NCI-H2029 (cell line): ENCODE results near the gene TTC27.
"Not testable (repeated sequence)": the region's sequence is repeated elsewhere in the genome, so short reads cannot be mapped to it uniquely, and the experiment has no call there.

Source experiments
- DNase-seq: peaks from one replicate; lab custom pipeline; 2025; lab: John Stamatoyannopoulos, UW

Gene TTC27

DNA sequence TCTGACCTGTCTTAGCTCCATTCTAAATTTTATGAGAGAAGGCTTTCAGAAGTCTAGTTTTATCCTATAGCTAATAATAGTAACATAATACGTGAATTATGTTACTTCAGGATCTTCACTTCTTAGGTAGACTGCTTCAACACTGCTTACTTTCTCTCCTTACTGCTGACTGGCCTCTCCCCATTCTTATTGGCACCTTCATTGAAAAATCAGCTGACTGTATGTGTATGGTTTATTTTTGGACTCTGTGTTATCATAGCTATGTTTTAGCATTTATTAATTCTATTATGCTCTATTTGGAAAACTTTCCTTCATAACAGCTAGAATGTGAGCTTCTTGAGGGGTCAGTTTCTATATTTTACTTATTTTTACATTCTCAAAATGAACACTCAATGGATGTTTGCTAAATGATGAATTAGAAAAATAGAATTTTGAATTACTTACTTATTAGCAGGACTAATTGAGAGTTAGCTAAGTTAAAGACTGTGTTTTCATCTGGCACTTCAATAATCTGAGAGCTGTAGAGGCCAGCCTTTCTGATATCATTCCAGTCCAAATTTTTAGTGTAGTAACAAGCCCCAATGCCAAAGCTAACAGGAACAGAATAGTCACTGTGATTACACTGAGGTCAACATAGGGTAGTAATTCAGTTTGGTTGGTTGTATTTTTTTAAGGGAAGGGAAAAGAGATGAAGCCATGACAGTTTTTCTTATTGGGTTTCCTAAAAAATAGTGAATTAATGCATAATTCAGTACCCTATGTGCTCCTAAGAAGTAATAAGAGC is 92.3 kb downstream of the TTC27 start:
- no peak for DNase-seq

DNA sequence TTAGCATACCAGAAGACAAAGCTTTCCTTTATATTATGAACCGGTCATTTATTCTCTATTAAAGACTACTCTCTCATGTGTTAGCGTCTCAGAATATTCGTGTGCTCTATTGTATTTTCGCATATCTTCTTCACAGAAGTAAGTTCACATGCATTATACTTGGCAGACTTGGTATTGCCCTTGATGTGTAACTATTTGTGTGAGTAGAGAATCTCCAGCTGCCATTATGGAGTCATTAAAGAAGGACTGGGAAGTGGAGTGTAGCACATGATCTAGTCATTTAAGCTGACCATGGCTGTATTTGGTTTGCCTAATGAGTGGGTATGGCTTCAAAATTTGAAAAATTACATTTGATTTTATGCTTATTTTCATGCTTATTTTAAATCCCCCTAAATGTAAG is 92.9 kb downstream of the TTC27 start:
- no peak for DNase-seq

DNA sequence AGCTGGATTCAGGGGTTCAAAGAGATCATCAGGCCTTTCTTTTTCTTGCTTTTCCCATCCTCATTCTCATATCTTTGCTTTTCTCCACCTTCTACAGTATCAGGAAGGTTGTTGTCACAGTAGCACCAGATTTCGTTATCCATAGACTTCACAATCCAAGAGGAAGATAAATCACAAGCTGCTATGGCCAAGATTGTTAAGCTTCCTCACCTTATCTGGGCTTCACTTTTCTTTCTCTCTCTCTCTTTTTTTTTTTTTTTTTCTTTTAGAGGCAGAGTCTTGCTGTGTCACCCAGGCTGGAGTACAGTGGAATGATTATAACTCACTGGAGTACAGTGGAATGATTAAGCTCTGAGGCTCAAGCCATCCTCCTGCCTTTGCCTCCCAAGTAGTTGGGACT is 93.5 kb downstream of the TTC27 start:
- no peak for DNase-seq

DNA sequence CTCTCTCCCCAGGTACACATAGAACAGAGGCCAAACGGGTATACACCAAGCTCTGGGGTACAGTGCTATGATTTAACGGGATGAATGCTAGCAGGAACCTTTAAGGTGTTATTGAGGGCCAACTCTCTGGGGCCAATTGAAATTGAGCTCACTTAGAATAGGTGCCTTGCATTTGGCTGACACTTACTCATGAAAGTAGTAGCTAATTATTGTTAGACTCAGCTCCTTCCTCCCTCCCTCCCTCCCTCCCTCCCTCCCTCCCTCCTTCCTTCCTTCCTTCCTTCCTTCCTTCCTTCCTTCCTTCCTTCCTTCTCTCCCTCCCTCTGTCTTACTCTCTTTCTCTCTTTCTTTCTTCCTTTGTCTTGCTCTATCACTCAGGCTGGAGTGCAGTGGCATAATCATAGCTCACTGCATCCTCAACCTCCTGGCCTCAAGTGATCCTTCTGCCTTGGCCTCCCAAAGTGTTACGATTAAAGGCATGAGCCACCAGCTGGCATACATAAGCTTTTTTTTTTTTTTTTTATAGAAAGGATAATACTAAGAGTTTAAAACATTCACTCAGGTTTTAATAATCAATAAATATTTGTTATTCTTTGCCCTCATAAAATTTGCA is 95.7 kb downstream of the TTC27 start:
- DNase-seq, result no peak

DNA sequence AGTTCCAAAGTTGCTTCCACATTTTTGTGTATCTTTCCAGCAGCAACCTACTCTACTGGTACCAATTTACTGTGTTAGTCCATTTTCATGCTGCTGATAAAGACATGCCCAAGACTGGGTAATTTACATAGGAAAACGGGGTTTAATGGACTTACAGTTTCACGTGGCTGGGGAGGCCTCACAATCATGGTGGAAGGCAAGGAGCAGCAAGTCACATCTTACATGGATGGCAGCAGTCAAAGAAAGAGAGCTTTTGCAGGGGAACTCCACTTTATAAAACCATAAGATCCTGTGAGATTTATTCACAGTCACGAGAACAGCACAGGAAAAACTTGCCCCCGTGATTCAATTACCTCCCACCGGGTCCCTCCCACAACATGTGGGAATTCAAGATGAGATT is 98.8 kb downstream of the TTC27 start:
- not testable (repeated sequence) for DNase-seq

DNA sequence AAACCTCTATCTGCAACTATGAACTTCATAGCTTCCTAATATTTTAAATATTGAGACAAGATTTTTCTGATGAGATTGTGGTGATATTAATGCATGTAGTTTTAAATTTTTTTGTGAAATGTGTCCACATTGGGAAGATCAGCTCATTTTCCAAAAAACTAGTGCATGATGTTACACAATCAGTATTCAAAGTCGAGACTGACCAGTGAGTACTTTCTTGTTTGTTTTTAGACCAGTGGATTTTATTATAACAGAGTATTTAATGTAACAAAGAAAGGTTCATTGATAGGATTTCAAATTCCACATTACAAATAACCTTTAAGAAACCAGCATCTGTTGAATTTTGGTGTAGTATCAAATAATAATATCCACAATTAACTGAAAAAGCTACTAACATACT is 99.3 kb downstream of the TTC27 start:
- DNase-seq, result no peak

DNA sequence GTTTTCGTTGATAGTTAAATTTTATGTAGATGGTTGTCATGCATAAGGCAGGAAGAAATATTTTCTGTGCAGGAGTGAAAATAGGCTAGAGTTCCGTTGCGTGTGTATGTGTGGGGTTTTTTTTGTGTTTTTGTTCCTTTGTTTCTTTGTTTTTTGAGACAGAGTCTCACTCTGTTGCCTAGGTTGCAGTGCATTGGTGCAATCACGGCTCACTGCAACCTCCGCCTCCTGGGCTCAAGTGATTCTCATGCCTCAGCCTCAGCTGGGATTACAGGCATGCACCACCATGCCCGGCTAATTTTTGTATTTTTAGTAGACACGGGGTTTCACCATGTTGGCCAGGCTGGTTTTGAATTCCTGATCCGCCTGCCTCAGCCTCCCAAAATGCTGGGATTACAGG is 103.1 kb downstream of the TTC27 start:
- not testable (repeated sequence) for DNase-seq

DNA sequence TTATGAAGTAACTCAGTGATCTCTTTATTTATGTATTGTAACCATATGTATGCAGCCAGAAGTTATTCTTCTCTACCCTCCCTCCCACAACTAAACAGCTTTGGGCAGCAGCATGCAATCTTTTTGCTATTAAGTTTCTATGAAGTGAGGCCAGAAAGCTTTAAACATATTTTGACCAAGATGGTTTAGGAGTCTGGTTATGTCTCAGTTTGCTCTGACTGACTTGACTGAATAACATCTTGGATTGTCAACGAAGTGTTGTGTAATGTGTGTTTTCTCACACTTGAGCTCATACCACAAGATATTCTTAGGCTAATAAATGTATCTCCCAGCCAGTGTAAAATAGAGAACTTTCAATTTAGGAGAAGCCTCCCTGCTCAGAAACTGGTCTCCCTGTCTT is 104.3 kb downstream of the TTC27 start:
- no peak for DNase-seq

DNA sequence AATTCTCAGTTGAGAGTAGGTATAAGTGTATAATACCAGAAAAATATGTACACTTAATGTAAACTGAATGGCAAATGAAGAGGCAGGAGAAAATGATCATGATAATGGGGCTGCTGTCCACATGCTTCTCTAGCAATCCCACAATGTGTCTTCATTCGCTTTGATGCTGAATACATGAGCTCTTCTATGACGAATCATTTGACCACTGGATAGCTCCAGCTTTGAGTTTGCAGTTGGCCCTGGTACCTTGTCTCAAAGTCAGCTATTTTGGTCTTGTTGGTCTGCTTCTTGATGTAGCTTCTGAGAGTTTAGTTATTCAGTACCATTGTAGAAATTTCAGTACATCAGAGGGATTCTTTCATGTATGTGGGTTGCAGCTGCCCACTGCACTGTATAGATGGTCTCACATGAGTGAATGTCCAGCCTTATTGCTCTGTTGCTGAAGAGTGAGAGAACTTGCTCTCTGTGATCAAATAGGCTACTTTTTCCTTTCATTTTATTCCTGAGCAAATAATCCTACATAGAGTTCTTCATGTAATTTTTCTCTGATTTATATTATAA is 105.1 kb downstream of the TTC27 start:
- DNase-seq, result no peak

DNA sequence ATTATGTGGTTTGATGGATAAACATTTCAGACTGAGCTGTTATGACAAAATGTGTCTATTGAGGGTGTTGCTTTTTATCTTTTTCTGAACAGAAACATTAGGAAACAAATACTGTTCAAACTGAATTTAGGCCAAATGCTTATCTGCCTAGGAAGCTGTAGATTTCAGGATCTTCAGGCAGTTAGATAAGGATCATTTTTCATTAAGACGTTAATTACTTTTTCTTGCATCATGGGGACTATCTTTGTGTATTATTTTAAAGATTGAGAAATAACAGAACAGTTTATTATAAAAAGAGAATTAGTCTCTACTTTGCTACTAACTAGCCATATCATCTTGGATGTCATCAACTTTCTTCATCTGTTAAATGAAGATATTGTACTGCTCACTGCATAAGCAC is 107.5 kb downstream of the TTC27 start:
- DNase-seq, result no peak

DNA sequence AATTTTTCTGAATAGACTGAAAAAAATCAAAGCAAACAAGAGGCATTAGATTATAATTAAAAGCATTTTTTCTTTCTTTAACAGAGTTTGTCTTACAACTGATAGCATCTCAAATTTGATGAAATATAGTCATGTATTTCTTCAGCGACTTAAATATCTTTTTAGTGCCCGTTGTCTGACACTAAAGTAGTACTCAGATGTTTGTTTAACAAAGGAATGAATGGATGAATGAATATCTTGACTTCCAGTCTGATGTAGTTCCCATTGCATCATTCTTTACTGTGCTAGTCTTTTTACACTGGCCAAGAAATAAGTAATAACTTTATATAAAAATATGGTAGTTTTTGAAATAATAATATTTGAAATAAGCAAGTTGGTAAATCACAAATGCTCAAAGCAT is 111.1 kb downstream of the TTC27 start:
- no peak for DNase-seq

DNA sequence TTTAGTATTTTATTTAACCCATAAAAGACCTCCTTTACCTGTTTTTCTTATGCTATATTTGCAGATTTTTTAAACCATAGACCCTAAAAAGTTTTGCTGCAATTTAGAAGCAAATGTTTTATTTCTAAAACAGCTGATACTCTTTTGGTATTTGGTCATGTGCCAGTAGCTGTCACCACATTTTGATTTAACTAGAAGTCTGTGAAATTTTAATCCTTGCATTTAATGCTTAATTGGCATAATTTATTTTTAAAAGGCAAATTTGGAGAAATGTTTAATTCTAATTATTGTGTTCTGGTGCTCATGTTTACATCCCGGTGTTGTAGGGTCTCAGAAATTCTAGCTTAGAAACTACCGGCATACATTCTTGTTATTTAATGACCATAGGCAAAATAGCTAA is 111.8 kb downstream of the TTC27 start:
- DNase-seq, result no peak

DNA sequence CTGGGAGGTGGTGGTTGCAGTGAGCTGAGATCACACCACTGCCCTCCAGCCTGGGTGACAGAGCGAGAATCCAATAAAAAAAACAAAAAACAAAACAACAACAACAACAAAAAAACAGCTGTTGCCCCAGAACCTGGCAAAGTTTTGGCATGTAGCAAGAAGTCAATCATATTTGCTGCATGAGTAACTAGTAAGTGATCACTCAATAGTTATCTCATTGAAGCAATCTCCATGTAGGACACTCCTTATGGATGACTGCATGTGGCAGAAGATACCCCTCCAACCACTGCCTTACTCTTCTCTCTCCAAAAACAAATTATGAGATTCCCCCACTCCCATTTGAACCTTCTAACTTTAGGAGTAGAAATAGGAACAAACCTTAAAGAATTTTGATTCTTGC is 113.7 kb downstream of the TTC27 start:
- DNase-seq, result no peak

DNA sequence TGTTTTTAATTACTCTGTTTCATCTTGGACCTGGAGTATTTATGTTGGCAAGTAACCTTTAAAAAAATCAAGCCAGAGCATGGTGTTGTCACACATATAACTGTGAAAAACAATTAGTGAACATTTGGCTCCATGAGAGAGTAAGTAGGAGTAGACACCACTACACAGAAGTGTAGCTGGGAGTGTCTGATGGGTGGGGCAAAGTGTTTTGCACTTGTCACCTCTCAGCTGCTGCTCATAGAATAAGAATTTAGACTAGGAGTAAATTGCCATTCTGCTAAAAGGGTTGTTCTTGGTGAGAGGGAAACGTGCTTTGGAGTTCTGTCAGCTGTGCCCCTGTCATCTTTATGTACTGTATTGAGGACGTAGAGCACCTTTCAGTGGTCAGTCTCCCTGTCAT is 114.5 kb downstream of the TTC27 start:
- DNase-seq, result no peak

DNA sequence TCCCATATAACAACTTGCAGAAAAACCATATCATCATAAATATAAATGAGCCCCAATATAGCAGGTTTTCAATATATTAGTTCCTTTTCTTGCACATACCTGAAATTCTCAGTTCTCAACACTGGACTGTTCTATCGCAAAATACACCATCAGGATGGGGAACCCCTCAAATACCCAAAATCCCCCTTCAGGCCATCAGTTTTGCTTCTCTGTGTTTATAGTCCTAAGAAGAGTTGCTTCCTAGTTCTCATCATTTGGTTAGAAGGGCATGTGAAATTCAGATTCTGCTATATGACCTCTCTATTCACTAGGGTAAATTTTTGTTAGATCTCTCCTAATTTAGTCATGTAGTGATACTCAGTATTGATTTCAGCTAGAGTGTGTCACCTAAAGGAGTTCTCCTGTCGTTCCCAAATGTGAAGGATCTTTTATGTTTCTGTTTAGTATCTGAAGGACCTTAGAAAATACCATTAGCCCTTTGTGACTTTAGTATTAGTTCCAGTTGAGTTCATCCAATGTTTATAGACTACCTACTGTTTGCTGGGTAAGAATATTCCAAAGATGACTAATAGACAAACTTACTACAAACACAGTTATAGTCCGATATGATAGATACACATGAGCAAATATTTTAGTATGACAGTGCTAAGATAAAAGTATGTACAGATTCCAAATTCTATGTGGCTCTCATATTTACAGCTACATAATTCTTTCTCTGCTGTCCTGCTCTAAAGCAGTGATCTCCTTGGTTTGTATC is 115.8 kb downstream of the TTC27 start:
- DNase-seq, result no peak

DNA sequence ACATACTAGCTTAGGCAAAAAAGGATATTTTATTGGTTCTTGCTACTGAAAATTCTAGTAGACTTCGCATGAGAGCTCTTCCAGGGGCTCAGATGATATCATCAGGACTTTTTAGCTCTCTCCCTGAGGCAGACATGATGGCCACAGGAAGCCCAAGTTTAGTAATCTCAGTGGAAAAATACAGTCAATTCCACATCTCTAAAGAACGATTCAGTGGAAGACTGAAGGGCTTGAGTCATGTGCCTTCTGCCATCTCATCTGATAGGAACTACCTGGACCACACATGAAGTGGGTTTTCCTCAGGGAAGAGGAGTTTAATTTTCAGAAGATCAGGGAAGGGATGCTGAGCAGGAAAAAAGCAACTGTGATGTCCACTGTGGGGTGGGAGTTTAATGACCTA is 117.3 kb downstream of the TTC27 start:
- DNase-seq, result no peak

DNA sequence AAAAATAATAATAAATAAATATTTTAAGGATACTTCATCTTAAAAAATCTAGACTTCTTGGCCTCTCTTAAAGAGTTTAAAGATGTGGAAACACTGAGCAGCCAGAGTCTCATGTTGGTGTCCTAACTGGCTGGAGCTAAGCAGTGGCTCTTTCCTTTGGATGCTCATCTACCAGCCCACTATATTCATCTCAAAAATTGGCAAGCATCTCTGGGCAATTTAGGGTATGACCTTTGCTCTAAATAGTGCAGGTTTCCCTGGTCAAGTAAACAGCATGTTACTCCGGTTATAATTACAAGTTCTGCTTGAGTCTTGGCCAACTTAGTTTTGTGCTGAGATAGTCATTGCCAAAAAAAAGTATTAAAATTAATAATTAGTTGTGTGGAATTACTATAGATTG is 117.8 kb downstream of the TTC27 start:
- DNase-seq, result no peak

DNA sequence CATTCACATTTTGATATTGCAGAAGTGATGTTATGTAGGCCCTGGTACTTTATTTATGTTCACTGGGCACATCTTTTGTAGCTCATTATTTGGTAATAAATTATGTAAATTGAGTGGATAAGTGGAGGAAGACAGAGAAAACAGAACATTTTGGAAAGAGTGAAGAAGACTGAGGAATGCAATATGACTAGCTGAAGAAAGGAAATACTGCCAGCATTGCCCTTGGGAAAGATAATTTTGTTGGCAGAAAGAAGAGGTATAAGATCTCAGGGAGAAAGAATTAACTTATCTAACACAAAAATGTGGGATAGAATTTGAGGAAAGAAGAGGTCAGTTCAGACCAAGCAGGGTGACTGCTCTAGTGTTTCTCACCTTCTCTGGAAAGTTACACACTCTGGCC is 118.8 kb downstream of the TTC27 start:
- no peak for DNase-seq

DNA sequence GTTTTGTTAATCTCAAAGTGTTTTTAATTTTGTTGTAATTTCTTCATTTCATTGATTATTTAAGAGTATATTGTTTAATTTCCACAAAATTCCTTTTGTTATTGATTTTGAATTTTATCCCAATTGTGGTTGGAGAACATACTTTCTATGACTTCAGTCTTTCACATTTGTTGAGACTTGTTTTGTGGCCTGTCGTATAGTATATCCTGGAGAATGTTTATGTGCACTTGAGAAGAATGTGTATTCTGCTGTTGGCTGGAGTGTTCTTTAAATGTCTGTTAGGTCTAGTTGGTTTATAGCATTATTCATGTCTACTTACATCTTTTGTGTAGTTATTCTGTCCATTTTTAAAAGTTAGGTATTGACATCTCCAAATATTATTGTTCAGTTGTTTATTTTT is 120.3 kb downstream of the TTC27 start:
- no peak for DNase-seq

DNA sequence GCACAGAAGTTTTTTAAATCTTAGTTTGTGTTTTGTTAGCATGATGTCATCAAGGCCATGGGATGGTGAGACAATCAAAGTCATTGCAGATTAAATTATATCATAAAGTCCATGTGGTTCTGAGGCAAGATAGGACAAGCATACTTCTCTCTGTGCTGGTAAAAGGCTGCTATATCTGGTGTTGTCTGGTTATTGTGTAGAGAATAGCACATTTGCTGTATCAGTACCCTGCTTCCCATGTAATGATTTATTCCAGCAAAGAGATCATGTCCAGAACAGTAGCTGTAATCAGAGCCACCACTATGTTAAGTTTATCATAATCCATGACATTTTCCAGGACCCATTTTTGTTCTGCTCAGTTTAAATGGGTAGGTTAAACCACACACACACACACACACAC is 123.0 kb downstream of the TTC27 start:
- no peak for DNase-seq

DNA sequence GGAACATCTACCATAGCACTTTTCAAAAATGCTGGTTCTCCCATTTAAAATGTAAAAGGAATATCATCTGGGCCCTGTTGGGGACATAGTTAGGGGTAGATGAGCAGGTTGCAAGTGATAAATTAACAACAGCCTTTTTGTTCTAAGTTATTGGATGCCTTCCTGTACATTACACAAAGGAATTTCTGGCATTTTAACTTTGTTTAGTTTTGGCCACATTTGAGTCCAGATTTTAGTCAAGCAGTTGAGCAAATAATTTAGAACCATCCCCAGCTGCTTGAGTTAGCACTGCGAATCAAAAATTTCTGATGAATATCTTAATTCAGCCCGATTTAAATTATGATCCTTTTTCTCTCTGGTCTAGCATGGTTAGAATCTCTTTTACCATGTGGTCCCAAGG is 124.4 kb downstream of the TTC27 start:
- no peak for DNase-seq

DNA sequence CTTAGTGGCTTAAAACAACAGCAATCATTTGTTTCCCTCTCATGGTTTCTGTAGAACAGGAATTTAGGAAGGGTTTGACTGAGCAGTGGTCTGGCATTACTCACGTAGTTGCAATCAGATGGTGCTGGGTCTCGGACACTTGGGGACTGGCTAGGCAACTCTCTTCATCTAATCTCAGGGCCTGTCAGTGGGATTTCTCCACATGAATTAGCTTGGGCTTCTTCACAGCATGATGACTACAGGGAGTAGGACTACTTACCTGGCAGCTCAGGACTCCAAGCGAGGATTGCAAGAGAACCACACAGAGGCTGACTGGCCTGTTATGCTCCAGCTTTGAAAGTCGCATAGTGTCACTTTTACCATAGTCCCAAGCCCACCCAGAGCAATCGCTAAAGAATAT is 125.1 kb downstream of the TTC27 start:
- DNase-seq, result no peak

DNA sequence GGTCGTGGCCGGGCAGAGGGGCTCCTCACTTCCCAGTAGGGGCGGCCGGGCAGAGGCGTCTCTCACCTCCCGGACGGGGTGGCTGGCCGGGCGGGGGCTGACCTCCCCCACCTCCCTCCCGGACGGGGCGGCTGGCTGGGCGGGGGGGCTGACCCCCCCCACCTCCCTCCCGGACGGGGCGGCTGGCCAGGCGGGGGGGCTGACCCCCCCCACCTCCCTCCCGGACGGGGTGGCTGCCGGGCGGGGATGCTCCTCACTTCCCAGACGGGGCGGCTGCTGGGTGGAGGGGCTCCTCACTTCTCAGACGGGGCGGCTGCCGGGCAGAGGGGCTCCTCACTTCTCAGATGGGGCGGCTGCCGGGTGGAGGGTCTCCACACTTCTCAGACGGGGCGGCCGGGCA is 126.8 kb downstream of the TTC27 start:
- DNase-seq, result not testable (repeated sequence)
